Mucosa of descending colon (tissue), 3 donors: Measurements from ENCODE around the gene MAPT. TPM values are rescaled to one million over a fixed set of nuclear protein-coding genes. Genes with fewer than 3 reads are reported as not detected.

Experiments used
- ATAC-seq: fragments of 200-7000 bp; cut with Tn5 transposase; one replicate; pipeline ENCODE4 v1.9.1; 2020; ENCODE audit warnings: mild to moderate bottlenecking, moderate library complexity
- DNase-seq, 3 donors: peaks; one replicate each; pipeline ENCODE4 v3.0.0-alpha.2; 2020
- H3K36me3 ChIP-seq: fragments of 200-600 bp; one replicate; pipeline ENCODE4 v1.8.0; 2021; ENCODE audit warnings: low read depth, mild to moderate bottlenecking
- H3K4me1 ChIP-seq: fragments of 200-600 bp; one replicate; pipeline ENCODE4 v1.8.0; 2021; ENCODE audit warnings: low read depth, mild to moderate bottlenecking
- H3K4me3 ChIP-seq: fragments of 200-600 bp; one replicate; pipeline ENCODE4 v1.8.0; 2021; ENCODE audit warnings: mild to moderate bottlenecking
- H3K9me3 ChIP-seq: fragments of 200-600 bp; one replicate; pipeline ENCODE4 v1.8.0; 2021; ENCODE audit warnings: mild to moderate bottlenecking
- CTCF ChIP-seq: fragments of 200-600 bp; IDR thresholded peaks from one replicate; pipeline ENCODE4 v1.8.0; 2022; ENCODE audit warnings: antibody characterized with exemption, mild to moderate bottlenecking
- intact Hi-C, 2 donors: fragments of 100-400 bp; cut with DNase I in 1 of 2; cut with micrococcal nuclease in 1 of 2; formaldehyde crosslinking; loops; one replicate each; pipeline versions ENCODE4 v1.11.0 to v1.11.1; 2022; cut with DNase I, micrococcal nuclease
- total RNA-seq, 3 donors: library from RNA; stranded (reverse); fragmentation: NEBNext Ultra II Directional in 2 of 3; extraction: Animal tissue kit (Norgen Biotek cat#: 25700) in 2 of 3; gene quantifications; one replicate each; pipeline versions ENCODE4 v1.2.1 to v1.2.4, GENCODE V29; 2021 to 2023
- donor health status: DM: no; HTN: no; CAD: no; lungs with moderate emphysema.
- donor health status: DM: no; HTN: no; CAD: no.
- donor health status: DM: no; HTN: yes; CAD: no.

The MAPT gene
- total RNA-seq, 3 donors from 2014 or later, result 0.72 to 61.5 (median 1.4) TPM

GRCh38 chr17:45989759-45990158 lies 95.4 kb downstream of the MAPT start:
- intact Hi-C loops, result loop anchor here in 1 of 2 donors (10.0 kb wide), 1 partner anchor 295 kb away; no protein-coding TSS in a partner anchor

GRCh38 chr17:45990886-45991285 lies 96.5 kb downstream of the MAPT start:
- no peaks in the 10 kb centered on the region for H3K9me3 ChIP-seq
- H3K4me1 ChIP-seq, result no peaks in the 10 kb centered on the region
- ATAC-seq (no peak), DNase-seq (no peak)
- no peaks in the 10 kb centered on the region for H3K36me3 ChIP-seq
- no peak overlapping the region for H3K4me3 ChIP-seq
- intact Hi-C loops, result loop anchor here in 1 of 2 donors (10.0 kb wide), 1 partner anchor 294 kb away; no protein-coding TSS in a partner anchor
- TF ChIP-seq CTCF, result no peak

More at GRCh38 chr17:45989759-45990158, 95.4 kb downstream of the MAPT start:
- Histone ChIP-seq H3K9me3 (no peaks in the 10 kb centered on the region), H3K36me3 (no peaks in the 10 kb centered on the region), H3K4me3 (no peak overlapping the region), H3K4me1 (no peaks in the 10 kb centered on the region)
- DNase-seq (no peak), ATAC-seq (no peak)
- no peak for TF ChIP-seq CTCF

GRCh38 chr17:45991341-45991740 lies 97.0 kb downstream of the MAPT start:
- ATAC-seq, result no peak
- Histone ChIP-seq H3K9me3 (no peaks in the 10 kb centered on the region), H3K4me1 (no peaks in the 10 kb centered on the region), H3K36me3 (no peaks in the 10 kb centered on the region), H3K4me3 (no peak overlapping the region)
- no peak for DNase-seq
- TF ChIP-seq CTCF, result no peak
- intact Hi-C loops, result loop anchor here in 1 of 2 donors (10.0 kb wide), 1 partner anchor 293 kb away; no protein-coding TSS in a partner anchor

GRCh38 chr17:45992175-45992574 lies 97.8 kb downstream of the MAPT start:
- Histone ChIP-seq H3K4me1 (no peaks in the 10 kb centered on the region), H3K4me3 (no peak overlapping the region), H3K9me3 (no peaks in the 10 kb centered on the region), H3K36me3 (no peaks in the 10 kb centered on the region)
- intact Hi-C loops, result loop anchor here in 1 of 2 donors (10.0 kb wide), 1 partner anchor 293 kb away; no protein-coding TSS in a partner anchor
- DNase-seq (no peak), ATAC-seq (no peak)
- no peak for TF ChIP-seq CTCF

- DNase-seq (no peak), ATAC-seq (no peak)
- no peak for TF ChIP-seq CTCF
Measured at GRCh38 chr17:45992904-45993303, 98.5 kb downstream of the MAPT start.

More at GRCh38 chr17:45992904-45993303, 98.5 kb downstream of the MAPT start:
- no peaks in the 10 kb centered on the region for H3K36me3 ChIP-seq
- no peaks in the 10 kb centered on the region for H3K9me3 ChIP-seq
- intact Hi-C loops, result loop anchor here in 1 of 2 donors (10.0 kb wide), 1 partner anchor 292 kb away; no protein-coding TSS in a partner anchor
- H3K4me1 ChIP-seq, result no peaks in the 10 kb centered on the region
- H3K4me3 ChIP-seq, result no peak overlapping the region
